Measurements from ENCODE around the gene FGF6. TPM values are rescaled to one million over a fixed set of nuclear protein-coding genes. Genes with fewer than 3 reads are reported as not detected.

FGF6 gene
- total RNA-seq, 2 experiments from 2014 or later: not detected

DNA sequence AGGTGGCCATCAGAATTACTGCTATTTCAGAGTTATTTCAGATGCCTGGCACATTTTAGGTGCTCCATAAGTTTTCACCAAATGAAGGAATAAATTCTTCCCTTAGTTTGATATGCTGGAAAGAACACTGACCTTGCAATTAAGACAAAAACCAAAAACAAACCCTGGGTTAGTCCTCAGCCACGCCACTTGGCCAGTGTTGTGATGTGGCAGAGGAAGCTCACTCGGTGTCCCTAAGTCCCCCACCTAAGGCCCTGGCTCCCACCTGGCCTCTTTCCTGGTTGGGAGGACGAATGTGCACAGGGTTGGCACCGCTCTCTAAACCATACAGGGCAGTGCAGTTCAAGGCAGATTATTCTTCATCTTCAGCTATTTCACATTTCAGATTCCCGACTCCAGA, 52.4 kb downstream of the FGF6 start:
- no peak overlapping the region for H3K4me3 ChIP-seq (ENCODE audit: low read depth, low read length, poor library complexity, severe bottlenecking)
- BruUV-seq (replicated peaks): no TSS peak
- no peak overlapping the region for H2AFZ ChIP-seq (ENCODE audit: low read length)
- intact Hi-C loops (cut with micrococcal nuclease; ENCODE audit: unreplicated experiment): no loop called here
- no peaks in the 10 kb centered on the region for H3K4me1 ChIP-seq (ENCODE audit: insufficient read depth, low read length, poor library complexity, severe bottlenecking)
- H3K9me2 ChIP-seq (ENCODE audit: insufficient read depth, low read length): no peaks in the 10 kb centered on the region
- no peaks in the 10 kb centered on the region for H4K20me1 ChIP-seq (ENCODE audit: insufficient read depth, low read length)
- no peaks in the 10 kb centered on the region for H3K79me2 ChIP-seq (ENCODE audit: insufficient read depth, low read depth, low read length)
- TF ChIP-seq, protein P1, sequence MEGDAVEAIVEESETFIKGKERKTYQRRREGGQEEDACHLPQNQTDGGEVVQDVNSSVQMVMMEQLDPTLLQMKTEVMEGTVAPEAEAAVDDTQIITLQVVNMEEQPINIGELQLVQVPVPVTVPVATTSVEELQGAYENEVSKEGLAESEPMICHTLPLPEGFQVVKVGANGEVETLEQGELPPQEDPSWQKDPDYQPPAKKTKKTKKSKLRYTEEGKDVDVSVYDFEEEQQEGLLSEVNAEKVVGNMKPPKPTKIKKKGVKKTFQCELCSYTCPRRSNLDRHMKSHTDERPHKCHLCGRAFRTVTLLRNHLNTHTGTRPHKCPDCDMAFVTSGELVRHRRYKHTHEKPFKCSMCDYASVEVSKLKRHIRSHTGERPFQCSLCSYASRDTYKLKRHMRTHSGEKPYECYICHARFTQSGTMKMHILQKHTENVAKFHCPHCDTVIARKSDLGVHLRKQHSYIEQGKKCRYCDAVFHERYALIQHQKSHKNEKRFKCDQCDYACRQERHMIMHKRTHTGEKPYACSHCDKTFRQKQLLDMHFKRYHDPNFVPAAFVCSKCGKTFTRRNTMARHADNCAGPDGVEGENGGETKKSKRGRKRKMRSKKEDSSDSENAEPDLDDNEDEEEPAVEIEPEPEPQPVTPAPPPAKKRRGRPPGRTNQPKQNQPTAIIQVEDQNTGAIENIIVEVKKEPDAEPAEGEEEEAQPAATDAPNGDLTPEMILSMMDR (conservative IDR thresholded peaks at IDR 0.05; ENCODE audit: low read length): no peak
- no peak for TF ChIP-seq EZH2phosphoT487 (IDR thresholded peaks at IDR 0.05; ENCODE audit: borderline replicate concordance, low read depth, low read length)
- ChIA-PET CTCF (ENCODE audit: unreplicated experiment) (no interaction called here), POLR2A (no interaction called here)
- H3K36me3 ChIP-seq (ENCODE audit: insufficient read depth, low read length): no peaks in the 10 kb centered on the region
- no peaks in the 10 kb centered on the region for H3K9me3 ChIP-seq (ENCODE audit: low read length)
- no peak overlapping the region for H3K27ac ChIP-seq (ENCODE audit: low read depth, low read length, poor library complexity, severe bottlenecking)
- H3K4me2 ChIP-seq (ENCODE audit: low read length): no peak overlapping the region
- DNase-seq (ENCODE audit: low spot score): no peak

DNA sequence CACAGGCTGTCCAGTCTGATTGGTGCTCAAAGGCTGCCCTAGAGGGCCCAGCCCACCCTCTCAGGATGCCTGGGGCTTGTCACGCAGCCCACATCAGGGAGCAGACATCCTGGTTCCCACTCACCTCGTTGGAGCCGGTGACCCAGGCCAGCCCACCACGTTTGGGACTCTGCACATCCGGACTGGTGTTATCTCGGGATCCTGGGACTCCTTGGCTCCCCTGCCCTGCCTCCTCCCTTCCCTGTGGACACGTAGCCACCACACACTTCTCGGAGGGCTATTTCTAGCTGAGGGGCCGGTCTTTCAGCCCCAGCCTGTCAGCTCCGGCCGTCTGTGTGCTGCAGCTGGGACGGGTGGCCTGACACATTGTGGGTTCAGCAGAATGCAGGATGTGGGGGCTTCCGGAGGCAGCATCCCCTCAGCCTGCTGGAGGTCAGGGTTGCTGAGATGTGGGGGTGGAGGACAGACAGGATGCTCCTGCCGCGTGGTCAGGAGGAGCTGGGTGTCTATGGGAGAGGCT, 53.3 kb downstream of the FGF6 start:
- H3K27ac ChIP-seq (ENCODE audit: low read depth, low read length, poor library complexity, severe bottlenecking): no peak overlapping the region
- no peak overlapping the region for H3K4me3 ChIP-seq (ENCODE audit: low read depth, low read length, poor library complexity, severe bottlenecking)
- H3K79me2 ChIP-seq (ENCODE audit: insufficient read depth, low read depth, low read length): no peaks in the 10 kb centered on the region
- no peak for DNase-seq (ENCODE audit: low spot score)
- TF ChIP-seq EZH2phosphoT487 (IDR thresholded peaks at IDR 0.05; ENCODE audit: borderline replicate concordance, low read depth, low read length): no peak
- TF ChIP-seq, protein P1 (conservative IDR thresholded peaks at IDR 0.05; ENCODE audit: low read length): no peak
- H2AFZ ChIP-seq (ENCODE audit: low read length): no peak overlapping the region
- intact Hi-C loops (cut with micrococcal nuclease; ENCODE audit: unreplicated experiment): no loop called here
- H3K9me3 ChIP-seq (ENCODE audit: low read length): no peaks in the 10 kb centered on the region
- ChIA-PET CTCF (ENCODE audit: unreplicated experiment) (no interaction called here), POLR2A (no interaction called here)
- BruUV-seq (replicated peaks): no TSS peak
- H3K36me3 ChIP-seq (ENCODE audit: insufficient read depth, low read length): no peaks in the 10 kb centered on the region
- H3K4me2 ChIP-seq (ENCODE audit: low read length): no peak overlapping the region
- no peaks in the 10 kb centered on the region for H3K9me2 ChIP-seq (ENCODE audit: insufficient read depth, low read length)
- H3K4me1 ChIP-seq (ENCODE audit: insufficient read depth, low read length, poor library complexity, severe bottlenecking): no peaks in the 10 kb centered on the region
- no peaks in the 10 kb centered on the region for H4K20me1 ChIP-seq (ENCODE audit: insufficient read depth, low read length)

DNA sequence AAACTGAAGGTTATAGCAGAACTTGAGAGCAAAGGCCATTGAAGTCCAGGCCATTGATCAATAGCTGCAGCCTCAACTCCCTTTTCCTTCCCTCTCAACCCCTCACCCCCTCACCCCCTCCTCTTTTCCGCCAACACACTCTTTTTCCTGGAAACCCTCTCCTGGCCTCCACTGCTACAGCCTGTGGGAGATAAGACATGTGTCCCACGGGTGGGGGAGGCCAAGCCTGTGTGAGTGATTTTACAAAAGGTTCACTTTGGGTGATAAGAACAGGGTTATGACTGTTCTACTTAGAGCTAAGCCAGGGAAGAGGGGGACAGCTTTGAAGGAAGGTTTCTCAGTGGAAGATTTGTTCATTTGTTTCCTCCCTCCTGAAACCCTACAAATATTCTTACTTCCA, 57.0 kb downstream of the FGF6 start:
- CTCF ChIA-PET (ENCODE audit: unreplicated experiment): no interaction called here

More for the DNA sequence above, 57.0 kb downstream of the FGF6 start:
- Histone ChIP-seq H3K36me3 (ENCODE audit: insufficient read depth, low read length) (no peaks in the 10 kb centered on the region), H2AFZ (ENCODE audit: low read length) (no peak overlapping the region), H3K9me2 (ENCODE audit: insufficient read depth, low read length) (no peaks in the 10 kb centered on the region), H3K4me2 (ENCODE audit: low read length) (no peak overlapping the region), H3K27ac (ENCODE audit: low read depth, low read length, poor library complexity, severe bottlenecking) (no peak overlapping the region), H3K4me3 (ENCODE audit: low read depth, low read length, poor library complexity, severe bottlenecking) (no peak overlapping the region), H3K4me1 (ENCODE audit: insufficient read depth, low read length, poor library complexity, severe bottlenecking) (no peaks in the 10 kb centered on the region), H4K20me1 (ENCODE audit: insufficient read depth, low read length) (no peaks in the 10 kb centered on the region), H3K9me3 (ENCODE audit: low read length) (no peaks in the 10 kb centered on the region), H3K79me2 (ENCODE audit: insufficient read depth, low read depth, low read length) (no peaks in the 10 kb centered on the region)
- intact Hi-C loops (cut with micrococcal nuclease; ENCODE audit: unreplicated experiment): no loop called here
- TF ChIP-seq, protein P1 (conservative IDR thresholded peaks at IDR 0.05; ENCODE audit: low read length): no peak
- TF ChIP-seq EZH2phosphoT487 (IDR thresholded peaks at IDR 0.05; ENCODE audit: borderline replicate concordance, low read depth, low read length): no peak
- DNase-seq (ENCODE audit: low spot score): no peak
- POLR2A ChIA-PET: interaction anchor here (0.6 to 0.7 kb wide), 2 partner anchors 35 to 67 kb away, joined by 3 to 4 read pairs; no protein-coding TSS in a partner anchor
- BruUV-seq (replicated peaks): no TSS peak

All from OCI-LY7 (cell line).